M059J (cell line): Measurements from ENCODE around the gene GET3. TPM values are rescaled to one million over a fixed set of nuclear protein-coding genes. Genes with fewer than 3 reads are reported as not detected.

Experiments used
- DNase-seq: peaks from one replicate; pipeline ENCODE4 v3.0.0-alpha.2; 2012; ENCODE audit warnings: low read depth
- total RNA-seq: library from RNA; depleted of rRNA; stranded (reverse); fragments of >200 nt; shearing (Covaris generic); gene quantifications from 2 replicates; pipeline ENCODE4 v1.2.3, GENCODE V29; 2014

GET3 gene
- total RNA-seq, 1 experiment from 2014 or later, result 114 TPM

DNA sequence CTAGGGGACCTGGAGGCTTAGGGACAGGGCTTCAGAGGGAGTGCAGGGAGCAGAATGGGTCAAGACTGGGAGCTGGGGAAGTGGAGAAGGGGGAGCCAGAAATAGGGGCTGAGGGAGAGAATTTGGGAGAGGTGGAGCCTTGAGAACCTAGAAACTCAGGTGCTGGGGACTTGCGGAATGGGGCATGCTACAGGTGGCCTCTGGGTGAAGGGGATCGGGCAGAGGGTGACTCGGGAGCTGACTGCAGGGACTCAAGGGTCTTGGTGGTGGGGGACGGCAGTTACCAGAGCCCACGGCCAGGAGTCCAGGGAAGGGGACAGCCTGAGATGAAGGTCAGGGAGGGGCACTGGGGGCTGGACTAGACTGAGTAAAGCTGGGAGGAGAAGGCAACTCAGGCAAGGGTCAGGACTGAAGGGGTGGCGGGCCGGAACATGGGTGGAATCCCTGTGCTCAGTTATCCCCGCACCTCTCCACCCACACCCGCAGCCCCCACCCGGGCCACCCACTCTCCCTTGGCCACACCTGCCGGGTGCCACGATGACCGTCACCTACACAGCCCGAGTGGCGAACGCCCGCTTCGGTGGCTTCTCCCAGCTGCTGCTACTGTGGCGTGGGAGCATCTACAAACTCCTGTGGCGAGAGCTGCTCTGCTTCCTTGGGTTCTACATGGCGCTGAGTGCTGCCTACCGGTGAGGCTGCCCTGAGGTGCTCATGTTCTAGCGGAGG, 14.9 kb downstream of the GET3 start:
- DNase-seq, result no peak

DNA sequence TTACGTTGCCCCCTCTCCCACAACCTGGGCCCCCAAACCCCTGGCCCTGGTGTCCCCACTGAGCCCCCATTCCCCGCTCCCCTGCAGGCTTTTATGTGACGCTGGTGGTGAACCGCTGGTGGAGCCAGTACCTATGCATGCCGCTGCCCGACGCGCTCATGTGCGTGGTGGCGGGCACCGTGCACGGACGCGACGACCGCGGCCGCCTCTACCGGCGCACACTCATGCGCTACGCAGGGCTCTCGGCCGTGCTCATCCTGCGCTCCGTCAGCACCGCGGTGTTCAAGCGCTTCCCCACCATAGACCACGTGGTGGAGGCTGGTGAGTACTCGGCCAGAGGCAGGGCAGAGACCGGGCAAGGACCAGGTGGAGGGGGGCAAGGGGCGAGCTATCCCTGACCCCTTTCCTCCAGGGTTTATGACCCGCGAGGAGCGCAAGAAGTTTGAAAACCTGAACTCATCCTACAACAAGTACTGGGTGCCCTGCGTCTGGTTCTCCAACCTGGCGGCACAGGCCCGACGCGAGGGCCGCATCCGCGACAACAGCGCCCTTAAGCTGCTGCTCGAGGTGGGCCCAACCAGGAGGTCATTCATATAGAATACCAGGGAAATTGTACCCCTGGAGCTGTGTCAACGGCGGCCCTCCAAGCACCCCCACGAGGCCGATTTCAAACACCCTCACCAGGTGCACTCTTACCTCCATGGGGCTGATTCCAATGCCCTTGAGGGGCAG, 17.3 kb downstream of the GET3 start:
- DNase-seq, result no peak

DNA sequence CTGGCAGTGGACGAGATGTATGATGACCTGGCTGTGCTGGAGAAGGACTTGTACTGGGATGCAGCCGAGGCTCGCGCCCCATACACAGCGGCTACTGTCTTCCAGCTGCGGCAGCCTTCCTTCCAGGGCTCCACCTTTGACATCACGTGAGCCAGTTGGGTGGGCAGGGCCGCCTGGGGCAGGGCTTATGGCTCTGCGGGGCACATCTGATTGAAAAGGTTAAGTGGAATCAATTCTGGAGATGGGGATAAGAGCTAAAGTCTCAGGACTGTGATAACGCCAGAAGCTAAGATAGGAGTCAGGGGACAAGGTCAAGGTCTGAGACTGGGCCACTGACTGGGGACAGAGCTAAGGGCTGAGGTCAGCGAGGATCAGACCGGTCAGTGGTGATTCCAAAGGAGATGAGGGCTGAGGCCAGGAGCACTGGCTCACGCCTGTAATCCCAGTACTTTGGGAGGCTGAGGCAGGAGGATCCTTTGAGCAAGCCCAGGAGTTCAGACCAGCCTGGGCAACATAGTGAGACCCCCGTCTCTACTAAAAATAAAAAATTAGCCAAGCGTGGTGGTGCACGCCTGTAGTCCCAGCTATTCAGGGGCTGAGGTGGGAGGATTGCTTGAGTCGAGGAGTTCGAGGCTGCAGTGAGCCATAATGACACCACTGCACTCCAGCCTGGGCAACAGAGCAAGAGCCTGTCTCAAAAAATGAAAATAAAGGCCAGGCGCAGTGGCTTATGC, 19.0 kb downstream of the GET3 start:
- DNase-seq, result no peak

DNA sequence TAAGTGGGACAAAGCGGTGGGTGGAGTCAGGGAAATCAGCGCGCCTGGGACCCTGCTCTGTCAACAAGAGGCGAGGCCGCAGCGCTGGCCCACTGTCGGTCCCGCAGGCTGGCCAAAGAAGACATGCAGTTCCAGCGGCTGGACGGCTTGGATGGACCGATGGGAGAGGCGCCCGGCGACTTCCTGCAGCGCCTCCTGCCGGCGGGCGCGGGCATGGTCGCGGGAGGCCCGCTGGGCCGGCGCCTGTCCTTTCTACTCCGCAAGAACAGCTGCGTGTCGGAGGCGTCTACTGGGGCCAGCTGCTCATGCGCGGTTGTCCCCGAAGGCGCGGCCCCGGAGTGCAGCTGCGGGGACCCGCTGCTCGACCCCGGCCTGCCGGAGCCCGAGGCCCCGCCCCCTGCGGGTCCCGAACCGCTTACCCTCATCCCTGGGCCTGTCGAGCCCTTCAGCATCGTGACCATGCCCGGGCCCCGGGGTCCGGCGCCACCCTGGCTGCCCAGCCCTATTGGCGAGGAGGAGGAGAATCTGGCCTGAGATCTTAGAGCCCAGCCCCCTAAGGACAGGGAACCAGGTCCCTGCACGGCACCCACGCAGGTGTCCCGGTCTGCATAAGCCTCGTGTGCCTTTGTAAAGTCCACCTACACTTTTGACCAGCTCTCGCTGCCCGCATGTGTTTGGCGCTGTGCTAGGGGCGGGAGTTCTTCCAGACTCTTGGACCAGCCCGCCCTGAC, 20.4 kb downstream of the GET3 start:
- DNase-seq, result peak; percentile 58

DNA sequence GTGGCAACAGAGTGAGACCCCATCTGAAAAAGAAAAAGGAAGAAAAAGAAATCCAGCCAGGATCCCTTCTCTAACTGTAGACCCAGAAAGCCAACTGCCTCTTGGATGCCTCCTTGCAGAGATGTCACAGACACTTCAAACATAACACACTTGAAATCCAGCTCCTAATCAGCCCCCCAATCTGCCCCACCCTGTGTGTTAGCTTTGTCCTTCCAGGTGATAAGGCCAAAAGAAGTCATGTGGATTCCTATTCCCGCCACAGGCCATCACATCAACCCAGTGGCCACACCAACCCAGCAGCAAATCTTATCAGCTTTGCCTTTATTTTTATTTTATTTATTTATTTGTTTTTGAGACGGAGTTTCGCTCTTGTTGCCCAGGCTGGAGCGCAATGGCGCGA, 22.4 kb downstream of the GET3 start:
- no peak for DNase-seq

DNA sequence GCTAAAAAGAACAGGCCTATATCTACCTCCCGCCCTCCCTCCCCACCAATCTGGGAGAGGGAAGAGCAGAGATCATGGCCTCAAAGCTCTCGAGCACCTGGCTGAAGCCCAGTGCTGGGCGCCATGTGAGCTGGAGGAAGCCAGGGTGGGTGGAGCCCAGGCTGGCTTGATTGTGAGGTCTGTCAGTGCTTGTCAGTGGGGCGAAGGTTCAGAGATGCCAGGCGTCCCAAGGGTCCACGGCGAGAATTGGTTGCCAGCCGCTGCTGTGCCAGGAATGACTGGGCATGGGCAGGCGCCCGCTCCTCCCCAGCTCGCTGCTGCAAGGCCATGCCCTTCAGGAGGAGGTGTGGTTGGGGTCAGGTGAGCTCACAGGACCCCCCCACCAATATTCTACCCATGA, 25.8 kb downstream of the GET3 start:
- DNase-seq, result no peak

DNA sequence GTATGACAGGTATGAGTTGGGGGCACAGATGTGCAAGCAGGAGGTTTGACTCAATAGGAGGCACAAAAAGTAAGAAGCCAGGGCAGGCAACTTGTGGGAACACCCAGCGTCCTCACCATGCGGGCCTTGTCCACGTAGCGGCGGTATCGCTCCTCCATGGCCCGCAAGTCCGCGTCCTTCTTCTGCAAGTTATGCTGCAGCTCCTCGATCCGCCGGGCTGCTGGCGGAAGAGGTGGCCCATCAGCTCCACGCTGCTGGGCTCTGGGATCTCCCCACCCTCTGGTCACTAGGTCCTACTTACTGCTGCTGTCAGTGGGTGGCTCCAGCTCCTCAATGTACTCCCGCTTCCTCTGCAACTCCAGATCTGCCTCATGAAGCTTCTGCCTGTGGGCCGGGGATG, 27.4 kb downstream of the GET3 start:
- no peak for DNase-seq

DNA sequence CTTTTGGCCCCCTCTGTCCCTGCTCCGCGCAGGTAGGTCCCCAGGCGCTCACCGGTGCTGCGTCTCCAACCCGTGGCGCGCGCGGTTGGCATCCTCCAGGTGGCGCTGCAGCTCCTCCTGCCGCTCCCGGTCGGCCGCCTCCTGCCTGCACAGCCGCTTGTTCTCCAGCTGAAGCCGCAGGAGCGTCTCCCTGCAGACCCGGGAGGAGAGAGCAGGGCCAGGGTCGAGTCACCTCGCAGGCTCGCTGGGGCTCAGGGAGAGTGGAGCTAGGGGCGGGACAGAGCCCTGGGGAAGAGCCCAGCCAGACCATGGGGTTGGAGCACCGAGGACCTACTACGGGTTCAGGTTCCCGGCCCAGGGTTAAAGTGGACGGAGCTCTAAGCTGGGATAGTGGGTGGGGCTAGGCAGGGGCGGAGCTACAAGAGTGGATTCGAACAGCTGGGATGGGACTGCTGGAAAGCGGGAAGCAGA, 28.8 kb downstream of the GET3 start:
- DNase-seq, result peak; percentile 64

DNA sequence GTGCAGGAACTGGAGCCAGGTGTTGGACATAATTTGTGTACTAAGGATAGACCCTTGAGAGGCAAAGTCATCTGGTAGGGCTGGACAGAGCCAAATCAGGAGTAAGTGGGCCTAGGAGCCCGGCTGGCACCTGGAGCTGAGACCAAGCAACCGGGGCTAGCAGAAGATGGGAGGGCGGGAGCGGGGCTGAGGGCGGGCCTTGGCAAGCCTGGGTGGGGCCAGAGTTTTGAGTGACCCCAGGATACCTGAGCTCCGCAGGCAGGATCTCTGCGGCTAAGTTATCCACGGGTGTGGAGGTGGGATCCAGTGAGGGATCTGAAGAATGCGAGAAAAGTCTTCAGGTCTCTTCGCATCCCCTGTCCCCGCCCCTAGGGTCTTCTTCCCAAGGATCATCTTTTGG, 29.9 kb downstream of the GET3 start:
- DNase-seq, result no peak

DNA sequence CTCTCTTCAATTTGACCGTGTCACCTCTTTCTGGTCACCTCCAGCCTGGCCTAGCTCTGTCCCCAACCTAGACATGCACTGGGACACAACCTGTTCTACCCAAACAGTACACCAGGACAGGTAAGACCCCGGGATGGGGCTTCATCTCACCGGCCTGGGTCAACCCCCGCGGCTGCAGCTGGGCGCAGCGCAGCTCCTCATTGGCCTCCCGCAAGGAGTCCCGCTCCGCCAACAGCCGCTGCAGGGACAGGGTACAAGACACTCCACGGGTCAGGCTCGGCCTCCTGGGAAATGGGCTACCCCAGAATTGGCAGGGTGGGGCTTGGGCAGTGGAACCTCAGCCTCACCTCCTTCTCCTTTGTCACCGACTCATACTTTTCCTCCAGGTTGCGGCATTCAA, 30.4 kb downstream of the GET3 start:
- no peak for DNase-seq

DNA sequence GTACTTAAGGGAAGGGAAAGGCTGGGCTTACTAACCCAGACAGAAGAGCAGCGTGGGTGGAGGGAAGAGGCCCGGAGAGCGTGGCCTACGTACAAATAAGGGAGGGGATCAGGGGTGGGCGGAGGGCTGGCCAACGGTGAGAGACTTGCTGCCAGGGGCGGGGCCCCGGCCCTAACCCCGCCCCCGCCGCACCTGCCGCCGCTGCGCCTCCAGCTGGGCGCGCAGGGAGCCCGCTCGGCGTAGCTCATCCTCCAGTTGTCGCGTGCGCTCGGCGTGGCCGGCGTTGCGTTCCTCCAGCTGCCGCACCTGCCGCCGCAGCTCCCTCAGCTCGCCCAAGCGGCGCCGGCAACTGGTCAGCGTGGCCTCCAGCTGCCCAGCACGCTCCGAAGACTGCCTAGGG, 32.4 kb downstream of the GET3 start:
- no peak for DNase-seq

DNA sequence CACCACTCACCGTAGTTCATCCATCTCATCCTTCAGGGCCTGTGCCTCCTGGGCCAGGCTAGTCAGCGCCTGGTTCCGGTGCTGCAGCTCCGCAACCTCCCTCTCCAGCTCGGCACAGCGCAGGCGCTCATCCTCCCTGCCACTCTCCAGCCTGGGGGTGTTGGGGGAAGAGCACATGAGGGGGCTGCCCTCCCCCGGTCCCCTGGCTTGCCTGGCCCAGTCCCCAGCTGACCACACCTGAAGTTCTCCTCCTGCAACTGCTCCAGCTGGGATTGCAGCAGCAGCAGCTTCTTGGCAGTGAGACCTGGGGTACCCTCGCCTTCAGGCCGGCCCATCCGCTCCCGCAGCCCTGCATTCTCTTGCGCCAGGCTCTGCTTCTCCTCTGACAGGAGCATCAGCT, 33.6 kb downstream of the GET3 start:
- no peak for DNase-seq

DNA sequence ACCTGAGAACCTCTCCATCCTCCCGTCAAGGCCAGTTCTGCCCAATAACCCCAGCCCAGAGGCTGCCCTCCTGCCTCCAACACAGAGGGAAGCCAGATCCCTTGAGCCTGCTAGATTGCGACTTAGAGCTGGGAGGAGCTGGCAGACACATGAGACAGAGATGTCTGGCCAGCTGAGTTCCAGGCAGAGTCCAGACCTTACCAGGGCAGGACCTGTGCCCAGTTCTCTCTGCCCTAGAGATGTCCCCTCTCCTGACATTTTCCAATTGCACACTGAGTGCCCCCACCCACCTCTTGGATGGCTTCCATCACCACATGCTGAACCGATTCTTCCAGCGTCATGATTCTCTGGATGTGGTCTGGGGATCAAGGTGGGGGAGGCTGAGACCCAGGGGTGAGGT, 35.0 kb downstream of the GET3 start:
- DNase-seq, result no peak

DNA sequence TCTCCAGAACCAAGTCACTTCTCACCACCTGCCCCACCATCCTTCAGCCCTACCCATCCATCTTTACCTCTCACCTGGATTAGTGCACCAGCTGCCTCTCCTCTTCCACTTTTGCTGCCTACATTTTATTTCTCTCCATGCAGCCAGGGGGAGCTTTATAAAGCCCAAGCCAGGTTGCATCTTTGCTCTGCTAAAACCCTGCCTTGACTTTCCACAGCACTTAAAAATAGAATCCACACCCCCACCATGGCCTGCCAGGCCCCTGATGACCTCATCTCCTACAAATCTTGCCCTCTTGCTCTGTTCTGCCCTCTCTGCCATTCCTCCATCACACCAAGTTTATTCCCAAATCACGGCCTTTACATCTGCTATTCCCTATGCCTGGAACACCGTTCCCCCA, 36.3 kb downstream of the GET3 start:
- DNase-seq, result peak; percentile 52

DNA sequence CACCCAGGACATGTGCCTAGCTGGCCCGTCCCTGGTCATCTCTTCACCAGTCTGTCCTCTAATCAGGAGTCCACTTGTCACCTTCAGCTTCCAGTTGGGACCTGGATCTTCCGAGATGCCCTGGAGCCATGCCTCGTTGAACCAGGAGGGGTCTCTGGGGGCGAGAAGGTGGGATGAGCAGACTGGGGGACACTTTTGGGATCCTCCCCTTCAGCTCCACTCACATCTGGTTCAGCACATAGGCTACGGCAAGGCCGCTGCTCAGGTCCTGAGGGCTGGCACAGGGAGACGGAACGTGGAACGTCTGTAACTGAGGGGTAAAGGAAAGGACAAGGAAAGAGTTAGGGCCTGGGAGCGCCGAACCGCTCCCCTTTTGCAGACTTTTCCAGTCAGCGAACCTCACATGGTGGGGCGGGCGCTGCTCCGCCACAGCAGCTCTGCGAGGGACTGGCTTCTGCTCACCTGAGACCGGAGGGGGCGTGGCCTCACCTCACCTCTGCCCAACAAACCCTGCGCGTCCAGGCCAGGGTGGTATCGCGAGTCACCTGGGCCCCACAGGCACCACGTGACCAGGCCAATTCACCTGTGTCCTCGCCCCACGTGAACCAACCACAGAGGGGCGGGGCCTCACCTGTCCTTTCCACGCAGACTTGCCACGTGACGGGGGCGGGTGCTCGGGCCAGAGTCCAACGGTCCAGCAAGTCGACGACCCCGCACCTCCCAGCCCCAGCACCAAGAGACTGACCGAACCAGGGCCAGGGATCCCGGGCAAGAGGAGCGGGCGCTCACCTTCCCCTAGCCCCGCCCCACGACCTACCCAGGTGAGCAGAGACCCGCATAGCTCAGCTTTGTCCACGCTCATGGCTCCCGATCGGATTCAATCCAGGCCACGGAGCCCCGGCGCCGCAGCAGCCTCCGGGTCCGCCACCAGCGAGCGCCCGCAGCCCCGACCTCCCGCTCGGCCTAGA, 37.6 kb downstream of the GET3 start, which contains the start of gene HOOK2:
HOOK2 (minus strand) TSS at position 965 of the 968 bp plus-strand sequence; CDS start at position 862, 103 bp downstream.
- no peak for DNase-seq

DNA sequence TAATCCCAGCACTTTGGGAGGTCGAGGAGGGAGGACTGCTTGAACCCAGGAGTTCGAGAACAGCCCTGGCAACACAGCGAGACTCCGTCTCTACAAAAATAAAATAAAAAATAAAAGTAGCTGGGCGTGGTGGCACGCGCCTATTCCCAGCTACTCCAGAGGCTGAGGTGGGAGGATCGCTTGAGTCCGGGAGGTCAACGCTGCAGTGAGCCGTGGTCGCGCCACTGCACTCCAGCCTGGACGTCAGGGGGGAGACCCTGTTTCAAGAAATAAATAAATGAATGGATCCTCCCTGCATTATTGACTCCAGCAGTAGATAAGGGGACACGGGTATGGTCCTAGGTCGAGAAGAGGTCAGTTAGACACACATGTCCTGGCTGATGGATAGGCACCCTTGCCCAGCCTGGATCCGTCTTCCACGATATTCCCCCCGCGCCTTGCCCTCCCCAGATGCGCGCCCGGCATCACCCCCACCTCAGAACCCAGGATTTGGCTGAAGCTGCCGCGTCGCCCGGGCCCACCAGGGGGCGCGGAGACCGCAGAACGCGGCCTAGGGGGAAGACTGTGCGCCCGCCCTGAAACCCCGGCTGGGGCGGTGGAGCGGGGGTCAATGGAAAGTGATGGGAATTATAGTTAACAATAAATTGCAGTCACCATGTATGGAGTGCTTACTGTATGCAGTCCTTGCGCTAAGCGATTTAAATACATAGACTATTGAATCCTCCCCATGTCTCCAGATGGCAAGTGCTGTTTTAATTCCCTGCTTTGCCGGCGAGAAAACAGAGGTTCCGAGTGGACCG, 40.1 kb downstream of the GET3 start:
- peak; percentile 74 for DNase-seq

DNA sequence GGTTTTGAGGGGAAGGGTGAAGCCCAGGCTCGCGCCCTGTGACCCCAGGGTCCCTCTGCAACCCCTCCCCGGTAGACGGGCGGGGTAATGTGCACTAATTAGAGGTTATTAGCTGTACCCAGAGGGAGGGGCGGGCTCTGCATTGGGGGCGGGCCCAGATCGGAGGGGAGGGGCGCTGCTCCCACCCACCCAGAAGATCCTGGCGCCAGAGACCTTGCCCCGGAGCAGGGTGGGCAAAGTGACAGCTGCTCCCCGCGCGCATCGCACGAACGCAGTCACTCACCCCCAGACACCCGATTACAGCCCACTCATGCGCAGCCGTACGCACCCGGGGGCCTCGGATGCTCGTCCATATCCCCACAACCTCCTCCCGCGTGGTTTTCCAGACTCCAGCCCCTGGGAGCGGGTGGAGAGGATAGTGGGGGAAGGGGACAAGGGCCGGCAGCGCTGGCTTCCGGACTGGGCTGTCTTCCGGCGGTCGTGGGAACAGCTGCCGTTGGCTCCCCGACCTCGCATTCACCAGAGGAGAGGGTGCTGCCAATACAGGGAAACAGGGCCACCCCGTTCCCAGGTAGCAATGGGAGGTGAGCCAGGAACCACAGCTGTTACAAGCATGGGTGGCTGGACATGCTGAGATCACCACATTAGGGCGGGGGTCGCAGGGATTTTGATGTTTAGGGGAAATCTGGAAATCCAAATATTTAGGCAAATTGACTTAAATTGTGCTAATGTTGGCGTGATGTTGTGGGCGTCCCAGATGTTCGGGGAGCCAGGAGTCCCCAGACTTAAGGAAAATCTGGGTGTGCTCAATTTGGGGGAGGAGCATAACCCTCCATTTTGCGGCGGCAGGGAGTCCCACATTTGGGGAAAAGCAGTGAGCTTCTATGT, 41.0 kb downstream of the GET3 start:
- DNase-seq, result peak; percentile 82

DNA sequence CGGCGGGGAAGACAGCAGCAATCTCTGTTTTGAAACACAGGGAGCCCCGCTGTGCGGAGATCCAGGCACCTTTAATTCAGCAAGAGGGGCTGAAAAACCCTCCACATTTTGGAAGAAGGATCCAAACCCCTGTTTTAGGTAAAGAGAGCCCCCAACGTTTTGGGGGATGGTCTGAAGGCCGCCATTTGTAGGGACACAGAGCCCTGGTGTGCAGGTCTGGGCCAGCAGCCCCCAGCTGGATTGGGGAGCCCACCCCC, 41.5 kb downstream of the GET3 start:
- DNase-seq, result no peak
